Motor neuron (in vitro differentiated cells): Measurements from ENCODE around the gene NHS. TPM values are rescaled to one million over a fixed set of nuclear protein-coding genes. Genes with fewer than 3 reads are reported as not detected.

Source experiments
- ATAC-seq, 8 experiments: fragments of 200-7000 bp; cut with Tn5 transposase; replicated peaks in 6 of 8; 2 replicates each; pipeline ENCODE4 v1.8.0; 2021; ENCODE audit warnings: mild to moderate bottlenecking in 8 of 8, moderate library complexity in 8 of 8
- H3K27ac ChIP-seq, 2 donors: fragments of 250-450 bp; sonication (Bioruptor Pico); 2 replicates each; pipeline ENCODE4 v1.9.0; 2021; ENCODE audit warnings: antibody characterized with exemption in 2 of 2, mild to moderate bottlenecking in 2 of 2, moderate library complexity in 1 of 2
- H3K4me1 ChIP-seq, 2 donors: fragments of 250-450 bp; sonication (Bioruptor Pico); replicated peaks in 1 of 2; 2 replicates each; pipeline ENCODE4 v1.6.1; 2021; ENCODE audit warnings: antibody characterized with exemption in 2 of 2, mild to moderate bottlenecking in 2 of 2, moderate library complexity in 1 of 2
- H3K4me3 ChIP-seq, 5 donors: fragments of 250-450 bp; sonication (Bioruptor Pico); 2 replicates each; pipeline ENCODE4 v1.9.0; 2021; ENCODE audit warnings: antibody characterized with exemption in 5 of 5, mild to moderate bottlenecking in 5 of 5, moderate library complexity in 4 of 5
- WGBS, 10 experiments: fragments of 450-650 bp; shearing (Covaris generic); methylation state at CpG; one replicate each; pipeline ENCODE4 v1.0.0; 2022; 5-methylcytosine and 5-hydroxymethylcytosine counted together
- in situ Hi-C, 9 experiments: fragments of 400-800 bp; cut with MboI; loops; one replicate each; pipeline ENCODE4 v1.15.0; 2021; ENCODE audit warnings: low sequenced_read_pairs in 9 of 9, low pct_unique_long_range_greater_than_20kb in 2 of 9; ENCODE audit not compliant: unreplicated experiment in 9 of 9
- total RNA-seq, 8 experiments: library from RNA; unstranded; fragments of 300-600 nt; gene quantifications; 2 replicates each; pipeline versions ENCODE4 v1.2.3 to v1.2.4, GENCODE V29; 2022

Gene NHS
- total RNA-seq = 10 to 100 TPM in 2 of 8 experiments, 1 to 10 TPM in 5, under 1 TPM in 1; 0.21 to 19.5 (median 7.0) TPM

- peaks cover 0 to 3% of the 10 kb centered on the region in 2 donors for H3K4me1 ChIP-seq
- in situ Hi-C loops = loop anchor here in 1 of 9 experiments (25.0 kb wide), 3 partner anchors 137 to 313 kb away; no protein-coding TSS in a partner anchor
- peak; percentile 72 to 84 (median 76) for ATAC-seq
- WGBS, 10 experiments = 12 to 20% methylated on average over 2 to 5 of the region's 52 CpGs; no CpG with 5 or more reads in 8 of the 10 experiments
- H3K27ac ChIP-seq = peak within 1 kb of the TSS; percentile 6 to 32
- H3K4me3 ChIP-seq = peak within 1 kb of the TSS; percentile 43 to 76 (median 57)
These were observed at the start of gene NHS for GRCh38 chrX:17374619-17375366. Gene NHS, plus strand, starts transcription at chrX:17375200. Its CDS starts 558 bp downstream, at chrX:17375758.

GRCh38 chrX:17328837-17329236 is 46.2 kb upstream of the NHS start:
- 0 to 71% (median 57%) methylated on average over 1 to 2 of the region's 2 CpGs; no CpG with 5 or more reads in 4 of the 10 experiments for WGBS, 10 experiments
- in situ Hi-C loops = no loop called here
- no peak for ATAC-seq
- H3K27ac ChIP-seq = no peak overlapping the region
- H3K4me1 ChIP-seq = no peaks in the 10 kb centered on the region
- no peak overlapping the region for H3K4me3 ChIP-seq

DNA sequence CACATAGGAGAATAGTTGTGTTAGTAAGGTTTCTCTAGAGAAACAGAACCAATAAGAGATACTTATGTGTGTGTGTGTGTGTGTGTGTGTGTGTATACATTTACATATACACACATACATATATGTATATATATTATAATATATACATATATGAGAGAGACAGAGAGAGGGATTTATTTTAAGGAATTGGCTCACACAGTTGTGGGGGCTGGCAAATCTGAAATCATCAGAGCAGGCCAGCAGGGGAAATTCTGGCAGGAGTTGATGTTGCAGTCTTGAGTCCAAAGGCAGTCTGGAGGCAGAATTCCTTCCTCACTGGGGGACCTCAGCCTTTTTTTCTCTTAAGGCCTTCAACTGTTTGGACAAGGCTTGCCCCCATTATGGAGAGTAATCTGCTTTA is 38.6 kb upstream of the NHS start:
- in situ Hi-C loops = no loop called here
- H3K4me1 ChIP-seq = no peaks in the 10 kb centered on the region
- no peak overlapping the region for H3K27ac ChIP-seq
- H3K4me3 ChIP-seq = no peak overlapping the region
- ATAC-seq = peak in 1 of 8 experiments; percentile 54

DNA sequence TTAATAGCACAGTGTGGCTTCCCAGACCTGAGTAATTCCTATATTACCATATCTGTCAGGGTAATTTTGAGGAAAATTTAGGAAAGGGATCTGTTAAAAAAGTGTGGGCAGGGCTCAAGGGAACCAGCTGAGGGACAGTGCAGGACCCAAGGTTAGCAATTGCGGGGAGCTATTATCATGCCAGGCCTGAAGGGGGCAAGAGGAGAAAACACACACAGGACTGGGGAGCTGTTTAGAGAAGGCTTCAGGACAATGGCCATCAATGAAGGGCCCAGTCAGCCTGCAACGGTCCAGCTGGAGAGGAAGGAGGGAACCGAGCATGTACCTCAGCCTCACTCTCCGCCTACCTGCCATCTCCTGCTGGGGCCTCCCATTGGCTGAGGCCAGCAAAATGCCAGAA is 19.0 kb upstream of the NHS start:
- WGBS, 10 experiments = 57 to 100% (median 80%) methylated on average over 1 to 3 of the region's 4 CpGs; no CpG with 5 or more reads in 5 of the 10 experiments
- H3K4me1 ChIP-seq = no peaks in the 10 kb centered on the region
- in situ Hi-C loops = loop anchor here in 1 of 9 experiments (25.0 kb wide), 2 partner anchors 119 to 244 kb away; no protein-coding TSS in a partner anchor
- no peak overlapping the region for H3K27ac ChIP-seq
- no peak overlapping the region for H3K4me3 ChIP-seq
- no peak for ATAC-seq

DNA sequence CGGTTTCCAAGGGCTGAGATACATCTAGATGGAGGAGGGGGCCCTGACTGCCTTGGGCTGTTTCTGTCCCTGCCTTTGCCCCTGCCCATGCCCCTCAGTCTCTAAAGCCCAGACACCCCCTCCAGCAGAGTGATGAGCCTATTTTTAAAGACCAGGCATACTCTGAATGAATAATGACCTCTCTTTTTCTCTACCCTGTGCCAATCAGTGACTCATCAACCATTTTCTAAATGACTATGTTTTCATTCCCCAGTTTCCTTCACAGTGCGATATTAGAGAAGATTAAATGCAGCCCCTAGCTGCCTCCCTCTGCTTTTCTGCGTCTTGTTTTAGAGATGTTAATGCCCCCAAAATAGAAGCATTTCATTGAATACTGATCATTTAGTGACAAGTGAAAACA is 15.5 kb upstream of the NHS start:
- Histone ChIP-seq H3K4me3 (no peak overlapping the region), H3K27ac (no peak overlapping the region), H3K4me1 (no peaks in the 10 kb centered on the region)
- in situ Hi-C loops = loop anchor here in 1 of 9 experiments (25.0 kb wide), 2 partner anchors 122 to 247 kb away; no protein-coding TSS in a partner anchor
- peak in 6 of 8 experiments; percentile 35 to 84 (median 70) for ATAC-seq
- 29 to 60% (median 37%) methylated on average over 1 to 2 of the region's 3 CpGs; no CpG with 5 or more reads in 6 of the 10 experiments for WGBS, 10 experiments

DNA sequence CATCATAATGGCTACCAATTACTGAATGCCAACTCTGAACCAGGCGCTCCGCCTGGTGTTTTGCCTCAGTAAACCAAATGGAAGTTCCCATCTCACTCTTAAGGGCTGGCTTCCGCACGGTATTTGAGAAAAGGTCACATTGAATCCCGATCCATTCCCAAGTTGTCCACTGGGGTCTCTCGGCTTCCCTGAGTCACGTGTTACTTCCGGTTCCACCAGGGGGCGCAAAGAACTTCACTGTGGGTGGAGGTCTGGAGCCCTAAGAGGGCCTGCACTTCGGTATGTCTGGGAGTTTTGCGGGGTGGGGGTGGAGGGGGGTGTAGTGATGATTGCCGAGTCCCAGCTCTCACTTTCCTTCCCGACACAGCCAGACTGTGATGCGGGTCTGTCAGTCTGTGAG is 13.4 kb upstream of the NHS start:
- Histone ChIP-seq H3K4me3 (no peak overlapping the region), H3K27ac (no peak overlapping the region), H3K4me1 (no peaks in the 10 kb centered on the region)
- in situ Hi-C loops = loop anchor here in 1 of 9 experiments (25.0 kb wide), 2 partner anchors 124 to 249 kb away; no protein-coding TSS in a partner anchor
- no peak for ATAC-seq
- 55 to 90% (median 60%) methylated on average over 2 to 7 of the region's 14 CpGs; no CpG with 5 or more reads in 7 of the 10 experiments for WGBS, 10 experiments

GRCh38 chrX:17368002-17368401 is 7.0 kb upstream of the NHS start:
- in situ Hi-C loops = loop anchor here in 1 of 9 experiments (25.0 kb wide), 2 partner anchors 131 to 256 kb away; no protein-coding TSS in a partner anchor
- ATAC-seq = peak in 2 of 8 experiments; percentile 31 to 96
- H3K27ac ChIP-seq = no peak overlapping the region
- no peak overlapping the region for H3K4me3 ChIP-seq
- H3K4me1 ChIP-seq = no peaks in the 10 kb centered on the region
- 10 to 83% (median 37%) methylated on average over 1 to 3 of the region's 3 CpGs; no CpG with 5 or more reads in 6 of the 10 experiments for WGBS, 10 experiments

DNA sequence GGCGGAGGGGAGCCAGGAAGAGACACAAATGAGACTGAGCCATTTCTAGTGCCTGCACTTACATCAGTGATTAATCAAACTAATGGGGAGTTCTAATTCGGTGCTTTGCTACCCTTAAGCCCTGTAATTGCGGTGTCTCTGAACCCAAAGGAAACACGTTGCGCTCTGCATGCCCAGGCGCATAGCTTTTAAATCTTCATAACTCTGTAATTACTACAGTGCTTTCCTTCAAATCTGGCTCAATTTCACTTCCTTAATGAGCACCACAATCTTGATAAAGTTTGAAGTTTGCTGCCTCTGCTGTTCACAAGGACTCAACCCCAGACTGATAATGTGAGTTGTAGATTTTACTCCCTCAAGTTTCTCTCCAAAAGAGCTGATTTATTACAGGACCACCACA is 5.7 kb upstream of the NHS start:
- H3K27ac ChIP-seq = no peak overlapping the region
- in situ Hi-C loops = loop anchor here in 1 of 9 experiments (25.0 kb wide), 2 partner anchors 132 to 257 kb away; no protein-coding TSS in a partner anchor
- no peaks in the 10 kb centered on the region for H3K4me1 ChIP-seq
- no peak overlapping the region for H3K4me3 ChIP-seq
- WGBS, 10 experiments = 21 to 64% (median 60%) methylated on average over 1 to 6 of the region's 6 CpGs; no CpG with 5 or more reads in 7 of the 10 experiments
- ATAC-seq = no peak

- ATAC-seq = no peak
- H3K27ac ChIP-seq = no peak overlapping the region
- no peaks in the 10 kb centered on the region for H3K4me1 ChIP-seq
- WGBS, 10 experiments = 35 to 100% (median 82%) methylated on average over 1 to 9 of the region's 9 CpGs; no CpG with 5 or more reads in 2 of the 10 experiments
- in situ Hi-C loops = loop anchor here in 1 of 9 experiments (25.0 kb wide), 2 partner anchors 133 to 258 kb away; no protein-coding TSS in a partner anchor
- no peak overlapping the region for H3K4me3 ChIP-seq
These were observed 4.8 kb upstream of the NHS start for GRCh38 chrX:17370191-17370590.

- WGBS, 10 experiments = 7 to 100% (median 80%) methylated on average over 1 to 4 of the region's 8 CpGs; no CpG with 5 or more reads in 3 of the 10 experiments
- no peak for ATAC-seq
- in situ Hi-C loops = loop anchor here in 1 of 9 experiments (25.0 kb wide), 2 partner anchors 135 to 260 kb away; no protein-coding TSS in a partner anchor
These were observed 2.9 kb upstream of the NHS start for GRCh38 chrX:17372052-17372451.

DNA sequence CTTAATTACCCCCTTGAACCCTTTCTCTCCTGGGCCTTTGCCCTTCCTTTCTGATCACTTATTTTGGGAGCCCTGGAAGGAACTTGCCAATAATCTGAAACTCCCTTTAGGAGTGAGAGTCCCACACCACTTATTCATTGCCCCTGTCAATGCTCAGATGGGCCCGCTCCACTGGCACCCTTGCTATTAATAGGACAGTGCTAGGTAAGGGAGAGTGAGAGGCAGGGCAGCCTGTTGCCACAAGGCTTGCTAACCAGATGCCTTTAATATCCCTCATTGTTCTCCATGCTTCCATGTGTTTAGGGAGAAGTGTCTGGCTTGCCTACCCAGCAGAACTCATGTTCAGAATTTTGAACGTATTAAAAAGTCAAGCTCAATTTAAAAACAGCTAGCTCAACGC is 1.7 kb upstream of the NHS start:
- H3K27ac ChIP-seq = no peak overlapping the region
- in situ Hi-C loops = loop anchor here in 1 of 9 experiments (25.0 kb wide), 2 partner anchors 136 to 261 kb away; no protein-coding TSS in a partner anchor
- 33 to 62% (median 57%) methylated on average over 1 to 3 of the region's 3 CpGs; no CpG with 5 or more reads in 7 of the 10 experiments for WGBS, 10 experiments
- no peak for ATAC-seq
- H3K4me1 ChIP-seq = peaks cover 0 to 3% of the 10 kb centered on the region in 2 donors
- H3K4me3 ChIP-seq = no peak overlapping the region

More at GRCh38 chrX:17372052-17372451, 2.9 kb upstream of the NHS start:
- no peak overlapping the region for H3K4me3 ChIP-seq
- no peak overlapping the region for H3K27ac ChIP-seq
- no peaks in the 10 kb centered on the region for H3K4me1 ChIP-seq

DNA sequence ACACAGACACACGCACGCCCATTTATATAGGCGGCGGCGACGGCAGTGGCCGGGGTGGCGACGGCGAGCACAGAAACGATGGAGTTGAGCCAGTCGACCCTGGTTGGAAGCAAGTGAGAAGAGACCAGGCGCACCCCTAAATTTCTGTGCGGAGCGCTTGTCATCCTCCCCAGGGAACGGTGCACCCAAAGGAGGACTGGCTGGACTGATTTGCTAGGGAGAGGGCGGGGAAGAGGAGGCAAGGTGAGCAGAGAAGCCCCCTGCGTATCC is 302 bp downstream of the NHS start:
- peak in 3 of 8 experiments; percentile 4 to 29 (median 7) for ATAC-seq
- in situ Hi-C loops = loop anchor here in 1 of 9 experiments (25.0 kb wide), 1 partner anchor 312 kb away; no protein-coding TSS in a partner anchor
- Histone ChIP-seq H3K4me1 (peaks cover 0 to 3% of the 10 kb centered on the region in 2 donors), H3K27ac (peak overlapping the region in 1 of 2 donors; percentile 6), H3K4me3 (peak overlapping the region; percentile 43 to 76 (median 57))
- WGBS, 10 experiments = 0% methylated on average over 3 of the region's 18 CpGs; no CpG with 5 or more reads in 9 of the 10 experiments
